Muscle layer of duodenum (tissue), 2 donors: ENCODE data around the gene ETV4.

Experiments used
- H3K27ac ChIP-seq: one replicate; pipeline ENCODE4 v1.7.0; 2013; ENCODE audit warnings: mild to moderate bottlenecking, low read length
- H3K27me3 ChIP-seq: one replicate; pipeline ENCODE4 v1.7.0; 2013; ENCODE audit warnings: low read depth, mild to moderate bottlenecking, control low read depth, low read length
- H3K36me3 ChIP-seq, 2 donors: one replicate each; pipeline ENCODE4 v1.7.0; 2013; ENCODE audit warnings: low read length in 2 of 2, control low read depth in 1 of 2, mild to moderate bottlenecking in 1 of 2; ENCODE audit not compliant: insufficient read depth in 2 of 2, control insufficient read depth in 1 of 2
- H3K4me1 ChIP-seq, 2 donors: one replicate each; pipeline ENCODE4 v1.7.0; 2013; ENCODE audit warnings: low read length in 2 of 2, mild to moderate bottlenecking in 2 of 2, control low read depth in 1 of 2, moderate library complexity in 1 of 2; ENCODE audit not compliant: insufficient read depth in 2 of 2, control insufficient read depth in 1 of 2
- H3K4me3 ChIP-seq, 2 donors: one replicate each; pipeline ENCODE4 v1.7.0; 2013; ENCODE audit warnings: low read length in 2 of 2, low read depth in 1 of 2, mild to moderate bottlenecking in 1 of 2
- H3K9me3 ChIP-seq, 2 donors: one replicate each; pipeline ENCODE4 v1.7.0; 2013; ENCODE audit warnings: low read length in 2 of 2, control low read depth in 1 of 2, mild to moderate bottlenecking in 1 of 2; ENCODE audit not compliant: control insufficient read depth in 1 of 2
- donor health status: healthy.

ETV4 gene

DNA sequence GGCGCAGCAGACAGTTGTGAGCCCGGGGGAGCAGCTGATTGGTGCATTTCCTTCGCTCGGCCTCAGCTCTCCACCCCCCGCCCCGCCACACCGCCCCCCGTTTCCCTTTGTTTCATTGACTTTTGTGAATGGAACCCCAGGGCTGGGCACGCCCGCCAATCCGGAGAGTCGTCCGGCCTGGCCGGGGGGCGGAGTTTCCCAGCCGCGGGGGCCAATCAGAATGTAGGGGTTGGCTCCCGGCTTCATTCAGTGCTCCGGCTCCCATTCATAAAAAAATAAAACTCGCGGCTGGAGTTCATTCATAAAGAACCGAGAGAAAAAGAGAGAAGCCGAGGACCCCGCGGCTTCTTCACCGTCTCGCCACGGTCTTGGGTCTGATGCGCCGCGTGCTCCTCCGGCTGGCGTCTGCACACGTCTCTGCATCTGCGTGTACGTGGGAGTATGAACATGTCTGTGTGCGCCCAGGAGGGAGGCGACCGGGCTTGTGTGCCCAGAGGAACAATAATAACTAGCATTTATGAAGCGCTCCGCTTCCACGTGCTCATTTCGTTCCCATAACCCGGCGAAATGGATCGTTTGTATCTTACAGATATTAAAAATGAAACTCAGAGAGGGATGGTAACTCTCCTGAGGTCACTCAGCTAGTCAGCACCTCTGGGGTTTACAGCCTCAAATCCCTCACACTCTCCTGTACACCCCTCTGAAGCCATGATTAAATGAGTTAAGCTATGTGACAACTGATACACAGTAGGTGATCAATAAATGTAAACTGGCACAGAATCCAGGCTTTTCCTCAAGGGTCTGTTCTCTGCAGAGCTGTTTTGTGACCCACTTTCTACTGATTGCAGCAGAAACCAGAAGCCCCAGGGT, at the start of gene ETV4:
ETV4 (minus strand) TSS at position 22 of the 870 bp plus-strand sequence. CDS start 723 bp downstream, outside the sequence.
- no peak within 1 kb of the TSS for H3K27ac ChIP-seq
- peak within 1 kb of the TSS; percentile 51 to 72 for H3K4me3 ChIP-seq
- no peaks in the 10 kb centered on the region for H3K36me3 ChIP-seq
- peaks cover 6 to 25% of the 10 kb centered on the region in 2 donors for H3K4me1 ChIP-seq
- no peaks in the 10 kb centered on the region for H3K9me3 ChIP-seq
- H3K27me3 ChIP-seq = peaks cover 19% of the 10 kb centered on the region

DNA sequence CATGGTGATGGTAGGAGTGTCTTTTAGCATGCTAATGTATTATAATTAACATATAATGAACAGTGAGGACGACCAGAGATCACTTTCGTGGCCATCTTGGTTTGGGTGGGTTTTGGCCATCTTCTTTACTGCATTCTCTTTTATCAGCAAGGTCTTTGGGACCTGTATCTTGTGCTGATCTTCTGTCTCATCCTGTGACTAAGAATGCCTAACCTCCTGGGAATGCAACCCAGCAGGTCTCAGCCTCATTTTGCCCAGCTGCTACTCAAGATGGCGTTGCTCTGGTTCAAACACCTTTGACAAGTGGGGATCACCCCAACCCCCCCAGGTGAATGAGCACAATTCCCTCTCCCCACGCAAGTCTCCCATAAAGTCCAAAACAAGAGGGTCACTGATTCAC, 49.3 kb upstream of the ETV4 start:
- Histone ChIP-seq H3K4me3 (no peak overlapping the region), H3K4me1 (peaks cover 0 to 3% of the 10 kb centered on the region in 2 donors), H3K9me3 (no peaks in the 10 kb centered on the region), H3K27ac (no peak overlapping the region), H3K27me3 (no peaks in the 10 kb centered on the region), H3K36me3 (no peaks in the 10 kb centered on the region)

DNA sequence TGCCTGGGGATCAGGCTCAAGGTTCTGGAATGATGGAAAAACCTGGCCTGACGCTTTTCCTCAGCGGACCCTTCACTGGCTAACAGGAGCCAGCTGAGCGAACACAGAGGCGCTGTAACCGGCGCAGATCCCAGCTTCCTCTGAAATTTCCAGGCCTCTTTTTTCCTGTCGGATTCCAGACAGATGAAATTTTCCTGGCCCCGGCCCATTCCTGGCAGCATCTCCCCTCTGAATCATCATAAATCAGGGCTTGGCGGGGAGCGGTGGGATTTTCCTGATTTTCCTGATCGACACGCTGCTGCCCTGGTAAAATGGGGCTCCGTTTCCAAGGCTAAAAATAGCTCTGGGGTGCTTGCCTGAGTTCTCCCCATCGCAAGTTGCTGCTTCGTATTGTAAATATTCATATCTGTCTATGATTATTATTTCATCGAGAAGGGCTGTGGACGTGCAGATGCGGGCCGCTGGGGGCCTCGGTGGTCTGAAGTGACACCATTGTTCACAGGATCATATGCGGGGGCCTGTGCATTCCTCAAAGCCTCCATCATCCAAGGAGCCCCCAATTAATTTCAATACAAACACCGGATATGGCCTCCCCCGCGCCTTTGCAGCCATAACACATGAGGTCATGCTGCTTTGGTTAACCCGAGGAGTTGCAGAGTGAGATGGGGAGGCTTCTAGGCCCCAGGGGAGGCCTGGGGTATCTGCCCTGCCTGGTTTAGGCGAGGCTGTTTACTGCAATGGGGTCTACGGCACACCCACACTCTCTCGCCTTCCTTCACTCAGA, 45.8 kb upstream of the ETV4 start:
- H3K4me3 ChIP-seq = no peak overlapping the region

DNA sequence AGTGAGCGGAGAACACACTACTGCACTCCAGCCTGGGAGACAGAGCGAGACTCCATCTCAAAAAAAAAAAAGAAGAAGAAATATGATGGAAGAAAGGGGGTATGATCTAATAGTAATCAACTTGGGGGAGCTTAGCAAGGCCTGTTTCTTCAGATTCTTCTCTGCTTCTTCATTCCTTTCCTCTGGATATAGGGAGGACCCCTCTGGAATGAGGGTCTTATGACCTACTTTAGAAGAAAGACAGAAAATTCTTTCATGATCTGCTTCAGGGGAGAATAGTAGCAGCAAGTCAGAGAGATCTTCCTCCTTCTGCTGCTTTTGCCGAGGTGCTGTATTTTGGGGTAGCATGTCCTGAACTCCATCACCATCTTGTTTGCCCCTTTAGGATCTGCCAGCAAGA, 44.9 kb upstream of the ETV4 start:
- Histone ChIP-seq H3K27me3 (no peaks in the 10 kb centered on the region), H3K36me3 (no peaks in the 10 kb centered on the region), H3K4me1 (no peaks in the 10 kb centered on the region), H3K4me3 (no peak overlapping the region), H3K27ac (peak overlapping the region; percentile 90), H3K9me3 (no peaks in the 10 kb centered on the region)

More for the DNA sequence above, 45.8 kb upstream of the ETV4 start:
- Histone ChIP-seq H3K9me3 (no peaks in the 10 kb centered on the region), H3K27ac (peak overlapping the region; percentile 90), H3K4me1 (no peaks in the 10 kb centered on the region), H3K36me3 (no peaks in the 10 kb centered on the region), H3K27me3 (no peaks in the 10 kb centered on the region)

DNA sequence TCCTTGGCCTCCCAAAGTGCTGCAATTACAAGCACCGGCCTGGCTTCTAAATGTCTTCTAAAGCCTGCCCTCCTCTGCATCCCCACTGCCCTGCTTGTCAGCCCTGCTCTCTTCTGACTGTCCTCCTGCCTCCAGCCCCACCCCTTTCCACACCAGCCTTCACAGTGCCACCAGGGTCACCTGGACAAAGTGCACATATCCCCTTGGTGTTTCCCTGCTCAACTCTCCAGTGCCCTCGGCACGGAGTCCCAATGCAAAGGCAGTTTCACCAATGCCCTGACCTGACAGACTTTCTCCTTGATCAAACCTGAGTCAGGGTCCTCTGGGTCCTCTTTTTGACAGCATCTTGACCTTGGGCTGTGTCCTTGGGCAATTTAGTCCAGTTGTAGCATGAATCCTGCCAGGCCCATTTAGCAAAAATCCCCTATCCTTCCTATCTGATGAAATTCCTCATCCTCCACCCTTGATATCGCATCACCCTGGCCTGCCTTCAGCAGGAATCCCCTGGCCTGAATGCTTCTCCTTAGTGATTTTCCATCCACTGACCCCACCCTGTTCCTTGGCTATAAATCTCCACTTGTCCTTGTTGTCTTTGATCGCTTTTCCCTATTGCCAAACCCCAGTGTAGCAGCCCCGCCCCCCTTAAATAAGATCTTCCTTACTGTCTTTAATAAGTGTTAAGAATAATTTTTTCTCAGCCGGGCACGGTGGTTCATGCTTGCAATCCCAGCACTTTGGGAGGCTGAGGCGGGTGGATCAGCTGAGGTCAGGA, 42.7 kb upstream of the ETV4 start:
- Histone ChIP-seq H3K27ac (no peak overlapping the region), H3K27me3 (no peaks in the 10 kb centered on the region), H3K4me1 (no peaks in the 10 kb centered on the region), H3K4me3 (no peak overlapping the region), H3K36me3 (no peaks in the 10 kb centered on the region), H3K9me3 (no peaks in the 10 kb centered on the region)

DNA sequence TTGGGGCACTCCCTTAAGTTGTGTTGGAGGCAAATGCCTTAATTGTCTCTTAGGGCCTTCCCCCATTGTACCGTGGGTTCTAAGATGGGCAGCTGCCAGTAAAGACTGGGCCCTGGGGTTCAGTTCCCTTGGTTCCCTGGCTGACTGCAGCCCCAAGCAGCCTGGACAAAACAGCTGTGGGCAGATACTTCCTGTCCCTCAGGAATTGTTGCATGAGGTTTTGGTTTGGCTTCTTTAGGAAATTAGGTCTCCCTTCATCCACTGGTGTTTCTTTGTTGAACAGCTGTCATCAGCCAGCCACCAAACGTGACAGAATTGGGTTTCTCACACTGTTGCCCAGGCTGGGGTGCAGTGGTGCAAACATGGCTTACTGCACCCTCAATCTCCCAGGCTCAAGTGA, 42.0 kb upstream of the ETV4 start:
- Histone ChIP-seq H3K27ac (no peak overlapping the region), H3K4me1 (no peaks in the 10 kb centered on the region), H3K4me3 (no peak overlapping the region), H3K9me3 (no peaks in the 10 kb centered on the region), H3K36me3 (no peaks in the 10 kb centered on the region), H3K27me3 (no peaks in the 10 kb centered on the region)

DNA sequence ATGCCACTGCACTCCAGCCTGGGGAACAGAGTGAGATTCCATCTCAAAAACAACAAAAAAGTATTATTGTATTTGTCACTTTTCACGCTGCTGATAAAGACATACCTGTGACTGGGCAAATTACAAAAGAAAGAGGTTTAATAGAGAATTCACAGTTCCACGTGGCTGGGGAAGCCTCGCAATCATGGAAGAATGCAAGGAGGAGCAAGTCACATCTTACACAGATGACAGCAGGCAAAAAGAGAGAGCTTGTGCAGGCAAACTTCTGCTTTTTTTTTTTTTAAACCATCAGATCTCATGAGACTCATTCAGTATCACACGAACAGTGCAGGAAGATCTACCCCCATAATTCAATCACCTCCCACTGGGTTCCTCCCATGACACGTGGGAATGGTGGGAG, 41.5 kb upstream of the ETV4 start:
- Histone ChIP-seq H3K27ac (no peak overlapping the region), H3K4me1 (no peaks in the 10 kb centered on the region), H3K27me3 (peaks cover 2% of the 10 kb centered on the region), H3K9me3 (no peaks in the 10 kb centered on the region), H3K36me3 (no peaks in the 10 kb centered on the region), H3K4me3 (no peak overlapping the region)

DNA sequence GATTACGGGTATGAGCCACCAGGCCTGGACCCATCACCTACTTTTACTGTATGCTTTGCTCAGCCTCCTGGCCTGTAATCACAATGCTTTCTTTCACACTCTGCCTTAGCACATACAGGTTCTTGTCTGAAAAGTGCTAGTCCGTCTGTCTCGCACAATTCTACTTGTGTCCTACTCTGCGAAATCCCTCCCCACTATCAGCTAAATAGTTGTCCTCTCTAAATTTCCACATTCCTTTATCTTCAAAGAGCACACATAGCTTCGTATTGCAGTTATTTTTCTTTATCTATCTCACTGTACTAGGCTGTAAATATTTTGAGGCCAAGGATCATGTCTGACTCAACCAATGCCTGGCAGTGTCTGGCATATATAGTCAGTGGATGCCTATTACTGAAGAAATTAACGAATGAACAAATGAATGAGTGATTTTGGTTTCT, 38.5 kb upstream of the ETV4 start:
- peaks cover 0 to 3% of the 10 kb centered on the region in 2 donors for H3K4me1 ChIP-seq
- H3K9me3 ChIP-seq = no peaks in the 10 kb centered on the region
- H3K27ac ChIP-seq = no peak overlapping the region
- no peak overlapping the region for H3K4me3 ChIP-seq
- H3K27me3 ChIP-seq = peaks cover 3% of the 10 kb centered on the region
- no peaks in the 10 kb centered on the region for H3K36me3 ChIP-seq

DNA sequence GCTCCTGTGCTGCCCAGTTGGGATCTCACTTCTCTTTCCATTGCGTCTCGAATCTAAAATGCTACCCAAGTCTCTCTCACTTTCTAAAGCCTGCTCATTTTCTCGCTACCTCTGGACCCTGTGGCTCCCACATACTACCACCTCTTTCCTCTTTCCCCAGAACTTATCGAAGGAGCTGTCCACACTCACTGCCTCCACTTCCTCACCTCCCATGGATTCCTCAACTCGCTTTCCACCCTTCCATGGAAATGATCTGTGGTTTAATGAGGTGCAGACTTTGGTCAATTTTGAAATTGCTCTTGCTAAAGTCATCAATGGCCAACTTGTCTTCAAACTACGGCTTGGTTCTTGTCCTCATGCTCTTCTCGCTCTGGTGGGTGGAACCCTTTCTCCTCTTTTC, 37.2 kb upstream of the ETV4 start:
- no peaks in the 10 kb centered on the region for H3K9me3 ChIP-seq
- H3K27me3 ChIP-seq = peaks cover 3% of the 10 kb centered on the region
- H3K4me1 ChIP-seq = peaks cover 0 to 3% of the 10 kb centered on the region in 2 donors
- no peak overlapping the region for H3K4me3 ChIP-seq
- no peak overlapping the region for H3K27ac ChIP-seq
- no peaks in the 10 kb centered on the region for H3K36me3 ChIP-seq

DNA sequence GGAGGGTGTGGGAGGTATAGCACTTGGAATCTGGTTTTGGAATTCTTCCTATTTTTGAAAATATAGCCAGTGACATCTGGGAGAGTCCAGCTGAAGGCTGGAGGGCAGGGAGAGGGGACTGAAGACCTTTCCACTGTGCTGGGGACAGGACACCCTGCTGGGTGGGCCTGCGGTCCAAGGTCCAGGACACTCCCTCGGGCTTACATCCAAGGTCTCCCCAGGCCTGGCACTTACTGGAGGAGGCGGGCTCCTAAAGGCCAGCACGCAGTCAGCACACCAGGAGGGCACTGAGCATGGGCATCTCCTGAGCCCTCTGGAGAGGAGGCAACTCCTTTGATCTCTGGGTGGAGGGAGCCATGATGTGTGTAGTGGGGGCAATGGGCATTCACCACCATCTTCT, 35.5 kb upstream of the ETV4 start:
- H3K9me3 ChIP-seq = no peaks in the 10 kb centered on the region
- H3K27ac ChIP-seq = no peak overlapping the region
- H3K36me3 ChIP-seq = no peaks in the 10 kb centered on the region
- peaks cover 0 to 3% of the 10 kb centered on the region in 2 donors for H3K4me1 ChIP-seq
- peaks cover 3% of the 10 kb centered on the region for H3K27me3 ChIP-seq
- no peak overlapping the region for H3K4me3 ChIP-seq

DNA sequence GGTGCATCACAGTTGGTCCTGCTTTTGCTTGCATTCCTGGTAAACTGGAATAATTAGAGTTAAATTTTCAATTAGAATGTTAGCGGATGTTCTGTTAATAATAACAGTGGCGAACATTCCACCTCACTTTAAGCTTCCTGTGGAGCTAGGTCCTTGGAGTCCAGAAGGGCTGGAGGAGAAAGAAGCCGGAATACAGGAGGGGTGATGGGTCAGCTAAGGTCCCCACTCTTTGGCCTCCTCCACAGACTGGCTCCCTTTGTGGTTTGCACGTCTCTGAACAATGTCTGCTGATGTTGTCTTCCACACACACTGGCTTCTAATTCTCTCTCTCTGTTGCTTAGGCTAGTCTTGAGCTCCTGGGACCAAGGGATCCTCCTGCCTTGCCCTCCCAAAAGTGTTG, 35.0 kb upstream of the ETV4 start:
- peaks cover 3% of the 10 kb centered on the region for H3K27me3 ChIP-seq
- H3K27ac ChIP-seq = no peak overlapping the region
- H3K4me1 ChIP-seq = peaks cover 0 to 3% of the 10 kb centered on the region in 2 donors
- no peaks in the 10 kb centered on the region for H3K36me3 ChIP-seq
- H3K4me3 ChIP-seq = no peak overlapping the region
- H3K9me3 ChIP-seq = no peaks in the 10 kb centered on the region
